CD14-positive monocyte (primary cell): ENCODE measurements around the gene NEFH. TPM values are rescaled to one million over a fixed set of nuclear protein-coding genes. Genes with fewer than 3 reads are reported as not detected.

Source experiments
- DNase-seq, 3 donors: peaks; one replicate each; pipeline ENCODE4 v3.0.0-alpha.2; 2011 to 2022
- H2AFZ ChIP-seq: 2 replicates; pipeline ENCODE4 v1.6.0; 2012; ENCODE audit warnings: mild to moderate bottlenecking, low read depth, low read length, inconsistent platforms; ENCODE audit not compliant: insufficient read depth, poor library complexity, severe bottlenecking
- H3K27ac ChIP-seq, 2 donors: 1 replicate in 1 of 2; 2 replicates in 1 of 2; pipeline ENCODE4 v1.5.1; 2012 to 2013; ENCODE audit warnings: low read length in 2 of 2, control low read depth in 1 of 2, inconsistent platforms in 1 of 2, low read depth in 1 of 2, mild to moderate bottlenecking in 1 of 2
- H3K27me3 ChIP-seq, 2 donors: one replicate each; pipeline versions ENCODE4 v1.6.0 to v1.6.1; 2011 to 2013; ENCODE audit warnings: low read length in 2 of 2; ENCODE audit not compliant: control insufficient read depth in 2 of 2, insufficient read depth in 2 of 2
- H3K36me3 ChIP-seq, 2 donors: replicated peaks in 1 of 2; 1 replicate in 1 of 2; 2 replicates in 1 of 2; pipeline versions ENCODE4 v1.5.1 to v1.6.1; 2012 to 2013; ENCODE audit warnings: low read length in 2 of 2, control low read depth in 1 of 2, inconsistent platforms in 1 of 2, mild to moderate bottlenecking in 1 of 2; ENCODE audit not compliant: insufficient read depth in 2 of 2, control insufficient read depth in 1 of 2
- H3K4me1 ChIP-seq, 2 donors: 1 replicate in 1 of 2; 2 replicates in 1 of 2; pipeline versions ENCODE4 v1.5.1 to v1.6.1; 2012 to 2013; ENCODE audit warnings: low read length in 2 of 2, control low read depth in 1 of 2, inconsistent platforms in 1 of 2, mild to moderate bottlenecking in 1 of 2, moderate library complexity in 1 of 2; ENCODE audit not compliant: insufficient read depth in 2 of 2, control insufficient read depth in 1 of 2
- H3K4me2 ChIP-seq: replicated peaks from 2 replicates; pipeline ENCODE3; 2012; ENCODE audit warnings: low read length, moderate library complexity, mild to moderate bottlenecking; ENCODE audit not compliant: poor library complexity, severe bottlenecking; ENCODE audit errors: extremely low read depth
- H3K4me3 ChIP-seq, 3 experiments: fragments of 200-600 bp in 1 of 3; sonication (generic) in 1 of 3; replicated peaks in 1 of 3; 1 replicate in 2 of 3; 2 replicates in 1 of 3; pipeline ENCODE4 v1.5.1; 2011 to 2013; ENCODE audit warnings: low read length in 3 of 3, mild to moderate bottlenecking in 3 of 3, control low read depth in 2 of 3, low read depth in 2 of 3, inconsistent platforms in 1 of 3, moderate library complexity in 1 of 3
- H3K79me2 ChIP-seq: 2 replicates; pipeline ENCODE4 v1.6.0; 2012; ENCODE audit warnings: mild to moderate bottlenecking, control low read depth, inconsistent platforms, low read length, moderate library complexity; ENCODE audit not compliant: insufficient read depth
- H3K9ac ChIP-seq: 2 replicates; pipeline ENCODE4 v1.6.0; 2017; ENCODE audit warnings: low read length, mild to moderate bottlenecking; ENCODE audit not compliant: insufficient read depth, poor library complexity, severe bottlenecking
- H3K9me3 ChIP-seq, 2 donors: replicated peaks in 1 of 2; 1 replicate in 1 of 2; 2 replicates in 1 of 2; pipeline versions ENCODE4 v1.5.1 to v1.6.1; 2012 to 2013; ENCODE audit warnings: low read length in 2 of 2, control low read depth in 1 of 2; ENCODE audit not compliant: control insufficient read depth in 1 of 2, insufficient read depth in 1 of 2
- H4K20me1 ChIP-seq: 2 replicates; pipeline ENCODE4 v1.6.0; 2012; ENCODE audit warnings: mild to moderate bottlenecking, low read length, control low read depth, moderate library complexity; ENCODE audit not compliant: insufficient read depth
- H3K27ac Mint-ChIP-seq, 7 donors: one replicate each; pipeline ENCODE4 v1.8.0; 2020; ENCODE audit warnings: mild to moderate bottlenecking in 7 of 7, mixed read lengths in 7 of 7, moderate library complexity in 6 of 7, inconsistent platforms in 2 of 7
- H3K27me3 Mint-ChIP-seq, 3 donors: one replicate each; pipeline ENCODE4 v1.8.0; 2021 to 2022; ENCODE audit warnings: low read depth in 3 of 3, mild to moderate bottlenecking in 3 of 3, mixed read lengths in 3 of 3, moderate library complexity in 3 of 3, inconsistent platforms in 1 of 3
- H3K36me3 Mint-ChIP-seq, 2 donors: one replicate each; pipeline ENCODE4 v1.8.0; 2020; ENCODE audit warnings: mixed read lengths in 2 of 2, inconsistent platforms in 1 of 2, mild to moderate bottlenecking in 1 of 2
- H3K4me1 Mint-ChIP-seq: one replicate; pipeline ENCODE4 v1.8.0; 2020; ENCODE audit warnings: mild to moderate bottlenecking, mixed read lengths
- H3K4me3 Mint-ChIP-seq, 2 donors: one replicate each; pipeline ENCODE4 v1.8.0; 2020; ENCODE audit warnings: mild to moderate bottlenecking in 2 of 2, mixed read lengths in 2 of 2, moderate library complexity in 1 of 2
- H3K9me3 Mint-ChIP-seq, 7 donors: one replicate each; pipeline ENCODE4 v1.8.0; 2020 to 2022; ENCODE audit warnings: mixed read lengths in 7 of 7, mild to moderate bottlenecking in 6 of 7, moderate library complexity in 6 of 7, inconsistent platforms in 2 of 7
- whole genome bisulfite sequencing: methylation state at CpG from one replicate; pipeline ENCODE4 v1.1.5; 2013; ENCODE audit warnings: missing lambda C conversion rate; ENCODE audit not compliant: insufficient coverage; 5-methylcytosine and 5-hydroxymethylcytosine counted together
- intact Hi-C, 2 donors: fragments of 100-400 bp; cut with micrococcal nuclease; formaldehyde crosslinking; loops; one replicate each; pipeline versions ENCODE4 v1.15.0 to v1.15.1; 2023
- polyA plus RNA-seq, 3 donors: library from polyadenylated mRNA; depleted of rRNA in 1 of 3; unstranded in 2 of 3; stranded (reverse) in 1 of 3; fragments of 300-500 nt in 2 of 3; fragments of >200 nt in 1 of 3; fragmentation: Illumina TruSeq in 2 of 3; gene quantifications; 1 replicate in 2 of 3; 2 replicates in 1 of 3; pipeline ENCODE4 v1.2.3, GENCODE V29; 2012 to 2021
- TF ChIP-seq, protein P1 (sequence below): fragments of 200-600 bp; IDR thresholded peaks from one replicate; pipeline ENCODE4 v1.8.0; 2022; ENCODE audit warnings: antibody characterized with exemption, mild to moderate bottlenecking

The NEFH gene
- polyA plus RNA-seq, 3 donors: 0.20 to 1.2 (median 0.74) TPM

DNA sequence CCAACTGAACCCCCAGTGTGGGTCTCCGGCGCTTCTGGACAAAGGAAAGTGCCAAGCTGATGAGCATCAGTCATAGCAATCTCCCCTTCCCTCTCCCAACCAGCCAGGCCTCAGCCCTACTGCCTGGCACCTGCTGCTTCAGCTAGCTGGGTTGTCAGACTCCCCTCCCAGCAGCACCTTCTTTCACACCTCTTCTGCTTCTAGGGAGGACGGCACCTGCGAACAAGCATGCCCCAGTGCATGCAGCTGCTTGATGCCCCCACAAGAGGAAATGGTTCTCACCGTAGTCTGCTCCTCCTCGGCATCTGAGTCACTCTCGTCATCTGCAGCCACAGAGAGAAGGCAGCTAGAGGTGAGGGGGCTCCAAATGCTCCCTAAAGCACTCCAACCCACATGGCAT, 48.1 kb downstream of the NEFH start:
- Histone ChIP-seq H4K20me1 (no peaks in the 10 kb centered on the region), H3K4me2 (no peak overlapping the region), H3K9ac (no peak overlapping the region), H2AFZ (no peak overlapping the region), H3K36me3 (peaks cover 83 to 97% of the 10 kb centered on the region in 2 donors), H3K4me3 (no peak overlapping the region), H3K27ac (no peak overlapping the region), H3K9me3 (no peaks in the 10 kb centered on the region), H3K79me2 (no peaks in the 10 kb centered on the region), H3K27me3 (no peaks in the 10 kb centered on the region), H3K4me1 (no peaks in the 10 kb centered on the region)
- no peaks in the 10 kb centered on the region for H3K27me3 Mint-ChIP-seq
- WGBS: 100% methylated on average over 2 of the region's 7 CpGs
- intact Hi-C loops: loop anchor here (10.0 kb wide), 1 partner anchor 133 kb away; no protein-coding TSS in a partner anchor
- H3K4me1 Mint-ChIP-seq: no peaks in the 10 kb centered on the region
- H3K36me3 Mint-ChIP-seq: peaks cover 86 to 98% of the 10 kb centered on the region in 2 donors
- H3K27ac Mint-ChIP-seq: no peak overlapping the region
- no peak overlapping the region for H3K4me3 Mint-ChIP-seq
- no peak for DNase-seq
- no peaks in the 10 kb centered on the region for H3K9me3 Mint-ChIP-seq
- TF ChIP-seq, protein P1, sequence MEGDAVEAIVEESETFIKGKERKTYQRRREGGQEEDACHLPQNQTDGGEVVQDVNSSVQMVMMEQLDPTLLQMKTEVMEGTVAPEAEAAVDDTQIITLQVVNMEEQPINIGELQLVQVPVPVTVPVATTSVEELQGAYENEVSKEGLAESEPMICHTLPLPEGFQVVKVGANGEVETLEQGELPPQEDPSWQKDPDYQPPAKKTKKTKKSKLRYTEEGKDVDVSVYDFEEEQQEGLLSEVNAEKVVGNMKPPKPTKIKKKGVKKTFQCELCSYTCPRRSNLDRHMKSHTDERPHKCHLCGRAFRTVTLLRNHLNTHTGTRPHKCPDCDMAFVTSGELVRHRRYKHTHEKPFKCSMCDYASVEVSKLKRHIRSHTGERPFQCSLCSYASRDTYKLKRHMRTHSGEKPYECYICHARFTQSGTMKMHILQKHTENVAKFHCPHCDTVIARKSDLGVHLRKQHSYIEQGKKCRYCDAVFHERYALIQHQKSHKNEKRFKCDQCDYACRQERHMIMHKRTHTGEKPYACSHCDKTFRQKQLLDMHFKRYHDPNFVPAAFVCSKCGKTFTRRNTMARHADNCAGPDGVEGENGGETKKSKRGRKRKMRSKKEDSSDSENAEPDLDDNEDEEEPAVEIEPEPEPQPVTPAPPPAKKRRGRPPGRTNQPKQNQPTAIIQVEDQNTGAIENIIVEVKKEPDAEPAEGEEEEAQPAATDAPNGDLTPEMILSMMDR: no peak

DNA sequence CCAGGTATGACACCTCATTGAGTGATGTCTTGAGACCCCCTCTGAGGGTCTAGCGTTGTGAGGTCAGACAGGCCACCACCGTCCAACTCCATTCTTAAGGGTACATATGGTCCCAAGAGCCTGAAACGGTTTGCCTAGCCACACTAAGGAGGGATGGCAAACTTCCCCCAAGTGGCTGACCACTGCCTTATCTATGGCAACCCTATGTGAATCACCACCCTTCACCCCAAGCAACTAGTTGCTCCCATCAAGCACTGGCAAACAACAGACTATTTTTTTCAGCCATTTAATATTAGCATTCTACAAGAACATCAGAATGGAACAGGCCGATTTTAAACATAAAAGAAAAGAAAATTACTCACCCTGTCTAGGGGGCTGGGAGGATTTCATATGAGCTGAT, 50.7 kb downstream of the NEFH start:
- Histone ChIP-seq H2AFZ (no peak overlapping the region), H3K36me3 (peaks cover 79 to 96% of the 10 kb centered on the region in 2 donors), H3K9me3 (no peaks in the 10 kb centered on the region), H3K9ac (no peak overlapping the region), H4K20me1 (no peaks in the 10 kb centered on the region), H3K4me3 (no peak overlapping the region), H3K4me2 (no peak overlapping the region), H3K4me1 (no peaks in the 10 kb centered on the region), H3K27ac (no peak overlapping the region), H3K27me3 (no peaks in the 10 kb centered on the region), H3K79me2 (no peaks in the 10 kb centered on the region)
- DNase-seq: no peak
- H3K36me3 Mint-ChIP-seq: peaks cover 87 to 98% of the 10 kb centered on the region in 2 donors
- no peak overlapping the region for H3K4me3 Mint-ChIP-seq
- WGBS: 86% methylated on average over 3 of the region's 4 CpGs
- intact Hi-C loops: no loop called here
- TF ChIP-seq, protein P1: no peak
- H3K9me3 Mint-ChIP-seq: peaks cover 0 to 6% (median 4%) of the 10 kb centered on the region in 7 donors
- no peaks in the 10 kb centered on the region for H3K27me3 Mint-ChIP-seq
- peak overlapping the region in 1 of 7 donors; percentile 47 for H3K27ac Mint-ChIP-seq
- no peaks in the 10 kb centered on the region for H3K4me1 Mint-ChIP-seq
